Right lobe of liver (tissue), 6 donors: ENCODE measurements around the gene KCNK4. TPM values are rescaled to one million over a fixed set of nuclear protein-coding genes. Genes with fewer than 3 reads are reported as not detected.

Experiments used
- ATAC-seq, 4 donors: fragments of 200-7000 bp; cut with Tn5 transposase; one replicate each; pipeline ENCODE4 v1.9.1; 2020; ENCODE audit warnings: mild to moderate bottlenecking in 4 of 4, moderate library complexity in 4 of 4
- DNase-seq, 3 donors: peaks; one replicate each; pipeline ENCODE4 v3.0.0-alpha.2; 2020
- H3K27ac ChIP-seq, 3 donors: fragments of 200-600 bp; one replicate each; pipeline ENCODE4 v1.8.0; 2022
- H3K27me3 ChIP-seq, 2 donors: fragments of 200-600 bp; one replicate each; pipeline ENCODE4 v1.8.0; 2022
- H3K36me3 ChIP-seq, 4 donors: fragments of 200-600 bp; sonication (generic) in 1 of 4; one replicate each; pipeline versions ENCODE4 v1.5.1 to v1.8.0; 2017 to 2022; ENCODE audit warnings: control low read depth in 1 of 4
- H3K4me1 ChIP-seq, 4 donors: fragments of 200-600 bp; sonication (generic) in 1 of 4; one replicate each; pipeline versions ENCODE4 v1.5.1 to v1.8.0; 2017 to 2022; ENCODE audit warnings: control low read depth in 1 of 4
- H3K4me3 ChIP-seq, 3 donors: fragments of 200-600 bp; one replicate each; pipeline ENCODE4 v1.8.0; 2022
- H3K9me3 ChIP-seq, 4 donors: fragments of 200-600 bp; sonication (generic) in 1 of 4; one replicate each; pipeline versions ENCODE4 v1.5.1 to v1.8.0; 2017 to 2022; ENCODE audit warnings: control low read depth in 1 of 4
- POLR2A ChIP-seq: fragments of 450-650 bp; IDR thresholded peaks from one replicate; pipeline ENCODE4 v1.6.1; 2017; ENCODE audit warnings: antibody characterized with exemption, mild to moderate bottlenecking
- WGBS: methylation state at CpG from one replicate; pipeline ENCODE4 v1.1.6; 2018; ENCODE audit warnings: low coverage, low lambda C conversion rate; ENCODE audit not compliant: insufficient coverage; ENCODE audit errors: missing lambda C conversion rate; 5-methylcytosine and 5-hydroxymethylcytosine counted together
- intact Hi-C, 2 donors: fragments of 100-400 bp; cut with DNase I; formaldehyde crosslinking; loops; one replicate each; pipeline versions ENCODE4 v1.11.2 to v1.14.1; 2022
- total RNA-seq, 6 experiments: library from RNA; depleted of rRNA in 2 of 6; stranded (reverse); fragments of >200 nt in 2 of 6; fragmentation: NEBNext Ultra II Directional in 3 of 6; extraction: Animal tissue kit (Norgen Biotek cat#: 25700) in 3 of 6; gene quantifications; one replicate each; pipeline versions ENCODE4 v1.1.0 to v1.2.4, GENCODE V29; 2016 to 2023
- TF ChIP-seq, protein P1 (sequence below), 4 donors: fragments of 200-600 bp in 3 of 4; fragments of 450-650 bp in 1 of 4; IDR thresholded peaks; one replicate each; pipeline versions ENCODE4 v1.5.1 to v1.8.0; 2016 to 2022; ENCODE audit warnings: antibody characterized with exemption in 4 of 4, mild to moderate bottlenecking in 2 of 4
- donor health status: DM: no; HTN: yes; CAD: no.
- donor health status: DM: no; HTN: no; CAD: no.
- donor health status: DM: no; HTN: no; CAD: no.
- donor health status: DM: no; HTN: yes; CAD: no.
- donor health status: DM: no; HTN: yes; CAD: no.

The KCNK4 gene
- total RNA-seq, 6 experiments from 2014 or later, result not detected

DNA sequence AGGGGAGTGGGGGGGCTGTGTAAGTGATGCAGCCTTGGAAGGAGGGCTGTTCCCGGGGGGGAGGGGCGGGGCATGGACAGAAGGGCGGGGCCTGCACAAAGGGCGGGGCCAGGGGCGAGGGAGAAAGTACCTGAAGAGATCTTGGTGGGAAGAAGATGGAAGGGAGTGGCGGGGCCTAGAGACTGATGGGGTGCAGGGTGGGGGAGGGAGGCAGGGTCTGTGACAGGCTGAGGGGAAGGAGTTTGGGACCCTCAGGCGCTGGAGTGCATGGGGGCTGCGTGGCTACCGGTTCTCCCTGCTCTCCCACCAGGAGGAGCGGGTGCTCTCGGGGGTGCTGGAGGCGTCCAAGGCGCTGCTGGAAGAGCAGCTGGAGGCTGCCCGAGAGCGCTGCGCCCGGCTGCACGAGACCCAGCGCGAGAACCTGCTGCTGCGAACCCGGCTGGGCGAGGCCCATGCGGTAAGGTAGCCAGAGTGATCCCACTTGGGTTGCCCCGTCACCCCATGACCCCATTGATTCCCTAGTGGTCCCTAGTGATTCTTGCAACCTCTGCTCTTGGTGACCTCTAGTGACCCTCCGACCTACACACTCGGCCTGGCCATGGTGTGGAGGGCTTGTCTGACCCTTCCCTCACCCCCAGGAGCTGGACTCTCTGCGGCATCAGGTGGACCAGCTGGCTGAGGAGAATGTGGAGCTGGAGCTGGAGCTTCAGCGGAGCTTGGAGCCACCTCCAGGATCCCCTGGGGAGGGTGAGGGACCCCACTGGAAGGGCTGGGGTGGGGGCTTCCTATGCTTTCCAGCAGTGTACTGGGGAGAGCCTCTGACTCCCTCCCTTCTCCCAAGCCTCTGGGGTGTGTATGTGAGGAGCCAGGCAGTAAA is 52.0 kb downstream of the KCNK4 start:
- DNase-seq, result peak in 1 of 3 donors; percentile 58
- no peak overlapping the region for H3K27ac ChIP-seq
- no peak for TF ChIP-seq POLR2A
- TF ChIP-seq, protein P1, sequence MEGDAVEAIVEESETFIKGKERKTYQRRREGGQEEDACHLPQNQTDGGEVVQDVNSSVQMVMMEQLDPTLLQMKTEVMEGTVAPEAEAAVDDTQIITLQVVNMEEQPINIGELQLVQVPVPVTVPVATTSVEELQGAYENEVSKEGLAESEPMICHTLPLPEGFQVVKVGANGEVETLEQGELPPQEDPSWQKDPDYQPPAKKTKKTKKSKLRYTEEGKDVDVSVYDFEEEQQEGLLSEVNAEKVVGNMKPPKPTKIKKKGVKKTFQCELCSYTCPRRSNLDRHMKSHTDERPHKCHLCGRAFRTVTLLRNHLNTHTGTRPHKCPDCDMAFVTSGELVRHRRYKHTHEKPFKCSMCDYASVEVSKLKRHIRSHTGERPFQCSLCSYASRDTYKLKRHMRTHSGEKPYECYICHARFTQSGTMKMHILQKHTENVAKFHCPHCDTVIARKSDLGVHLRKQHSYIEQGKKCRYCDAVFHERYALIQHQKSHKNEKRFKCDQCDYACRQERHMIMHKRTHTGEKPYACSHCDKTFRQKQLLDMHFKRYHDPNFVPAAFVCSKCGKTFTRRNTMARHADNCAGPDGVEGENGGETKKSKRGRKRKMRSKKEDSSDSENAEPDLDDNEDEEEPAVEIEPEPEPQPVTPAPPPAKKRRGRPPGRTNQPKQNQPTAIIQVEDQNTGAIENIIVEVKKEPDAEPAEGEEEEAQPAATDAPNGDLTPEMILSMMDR (IDR thresholded peaks at IDR 0.05), result no peak
- 21% methylated on average over 8 of the region's 29 CpGs for WGBS
- H3K9me3 ChIP-seq, result no peaks in the 10 kb centered on the region
- peak overlapping the region in 1 of 3 donors; percentile 37 for H3K4me3 ChIP-seq
- no peaks in the 10 kb centered on the region for H3K27me3 ChIP-seq
- no peaks in the 10 kb centered on the region for H3K36me3 ChIP-seq
- peaks cover 0 to 11% (median 2%) of the 10 kb centered on the region in 4 donors for H3K4me1 ChIP-seq
- intact Hi-C loops, result no loop called here
- peak in 2 of 4 donors; percentile 29 to 43 for ATAC-seq

DNA sequence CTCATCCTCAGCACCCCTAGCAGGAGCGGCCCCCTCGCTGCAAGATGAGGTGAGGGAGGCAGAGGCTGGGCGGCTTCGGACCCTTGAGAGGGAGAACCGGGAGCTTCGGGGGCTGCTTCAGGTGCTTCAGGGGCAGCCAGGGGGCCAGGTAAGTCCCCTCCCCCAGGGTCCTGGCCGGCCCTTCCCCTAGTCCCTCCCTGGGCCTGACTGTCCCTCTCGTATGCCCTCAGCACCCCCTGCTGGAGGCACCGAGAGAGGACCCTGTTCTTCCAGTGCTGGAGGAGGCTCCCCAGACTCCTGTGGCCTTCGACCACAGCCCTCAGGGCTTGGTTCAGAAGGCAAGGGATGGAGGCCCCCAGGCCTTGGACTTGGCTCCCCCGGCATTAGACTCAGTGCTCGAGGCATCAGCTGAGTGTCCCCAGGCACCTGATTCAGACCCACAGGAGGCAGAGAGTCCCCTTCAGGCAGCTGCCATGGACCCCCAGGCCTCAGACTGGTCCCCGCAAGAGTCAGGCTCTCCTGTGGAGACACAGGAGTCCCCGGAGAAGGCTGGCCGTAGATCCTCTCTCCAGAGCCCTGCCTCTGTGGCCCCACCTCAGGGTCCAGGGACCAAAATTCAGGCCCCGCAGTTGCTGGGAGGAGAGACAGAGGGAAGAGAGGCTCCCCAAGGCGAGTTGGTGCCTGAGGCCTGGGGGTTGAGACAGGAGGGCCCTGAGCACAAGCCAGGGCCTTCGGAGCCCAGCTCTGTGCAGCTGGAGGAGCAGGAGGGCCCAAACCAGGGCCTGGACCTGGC is 52.9 kb downstream of the KCNK4 start:
- no peaks in the 10 kb centered on the region for H3K36me3 ChIP-seq
- no peak for ATAC-seq
- no peaks in the 10 kb centered on the region for H3K27me3 ChIP-seq
- DNase-seq, result peak in 1 of 3 donors; percentile 58
- no peak overlapping the region for H3K27ac ChIP-seq
- TF ChIP-seq POLR2A, result no peak
- TF ChIP-seq, protein P1 (IDR thresholded peaks at IDR 0.05), result peak; percentile 12 to 36 (median 19)
- peaks cover 0 to 11% (median 2%) of the 10 kb centered on the region in 4 donors for H3K4me1 ChIP-seq
- WGBS, result 60% methylated on average over 1 of the region's 18 CpGs
- H3K4me3 ChIP-seq, result no peak overlapping the region
- intact Hi-C loops, result no loop called here
- H3K9me3 ChIP-seq, result no peaks in the 10 kb centered on the region

DNA sequence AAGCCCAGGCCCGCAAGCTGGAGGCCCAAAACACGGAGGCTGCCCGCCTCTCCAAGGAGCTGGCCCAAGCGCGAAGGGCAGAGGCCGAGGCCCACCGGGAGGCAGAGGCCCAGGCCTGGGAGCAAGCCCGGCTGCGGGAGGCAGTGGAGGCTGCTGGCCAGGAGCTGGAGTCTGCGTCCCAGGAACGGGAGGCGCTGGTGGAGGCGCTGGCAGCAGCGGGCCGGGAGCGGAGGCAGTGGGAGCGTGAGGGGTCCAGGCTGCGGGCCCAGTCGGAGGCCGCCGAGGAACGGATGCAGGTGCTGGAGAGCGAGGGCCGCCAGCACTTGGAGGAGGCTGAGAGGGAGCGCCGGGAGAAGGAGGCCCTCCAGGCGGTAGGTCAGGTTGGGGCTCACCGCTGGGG is 53.7 kb downstream of the KCNK4 start:
- no peak for ATAC-seq

DNA sequence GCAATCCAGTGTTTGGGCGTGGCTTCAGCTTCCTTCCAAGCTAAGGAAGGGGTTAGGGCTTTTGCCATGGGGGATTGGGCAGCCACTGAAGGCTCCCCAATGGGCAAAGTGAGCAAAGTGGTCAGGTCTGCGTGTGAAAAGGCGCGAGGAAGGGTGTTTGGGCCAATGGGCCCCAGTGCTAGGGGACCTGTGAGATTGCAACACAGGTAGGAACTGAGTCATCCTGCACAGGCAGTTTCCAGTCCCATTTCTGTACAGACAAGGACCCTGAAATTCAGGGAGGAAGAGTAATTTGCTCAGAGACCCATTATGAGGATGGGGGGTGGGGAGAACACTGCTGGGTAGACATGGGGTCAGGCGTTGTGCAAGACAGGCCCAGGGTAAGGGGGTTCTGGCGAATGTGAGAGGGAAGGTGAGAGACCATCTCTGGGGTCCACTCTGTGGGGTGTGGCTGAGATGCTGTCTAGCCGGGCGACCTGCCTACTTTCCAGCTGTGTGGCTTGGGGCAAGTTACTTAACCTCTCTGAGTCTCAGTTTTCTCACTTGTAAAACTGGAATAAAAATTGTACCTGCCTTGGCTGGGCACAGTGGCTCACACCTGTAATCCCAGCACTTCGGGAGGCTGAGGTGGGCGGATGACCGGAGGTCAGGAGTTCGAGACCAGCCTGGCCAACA is 56.2 kb downstream of the KCNK4 start:
- WGBS, result 82% methylated on average over 6 of the region's 12 CpGs
- no peak for TF ChIP-seq POLR2A
- TF ChIP-seq, protein P1 (IDR thresholded peaks at IDR 0.05), result no peak
- intact Hi-C loops, result no loop called here
- Histone ChIP-seq H3K4me3 (no peak overlapping the region), H3K27me3 (no peaks in the 10 kb centered on the region), H3K36me3 (no peaks in the 10 kb centered on the region), H3K4me1 (peaks cover 0 to 6% (median under 1%) of the 10 kb centered on the region in 4 donors), H3K9me3 (no peaks in the 10 kb centered on the region), H3K27ac (no peak overlapping the region)
- no peak for DNase-seq
- no peak for ATAC-seq

More for the DNA sequence above, 53.7 kb downstream of the KCNK4 start:
- TF ChIP-seq, protein P1 (IDR thresholded peaks at IDR 0.05), result no peak
- no peak for TF ChIP-seq POLR2A
- H3K27ac ChIP-seq, result no peak overlapping the region
- H3K4me1 ChIP-seq, result peaks cover 0 to 11% (median 2%) of the 10 kb centered on the region in 4 donors
- no peaks in the 10 kb centered on the region for H3K9me3 ChIP-seq
- DNase-seq, result no peak
- 100% methylated on average over 9 of the region's 28 CpGs for whole genome bisulfite sequencing
- H3K4me3 ChIP-seq, result no peak overlapping the region
- H3K27me3 ChIP-seq, result no peaks in the 10 kb centered on the region
- intact Hi-C loops, result no loop called here
- H3K36me3 ChIP-seq, result no peaks in the 10 kb centered on the region
